HG02884 (cell line): ENCODE results near the gene COG7.
"Not testable (repeated sequence)": the region's sequence is repeated elsewhere in the genome, so short reads cannot be mapped to it uniquely, and the experiment has no call there.

Source experiments
- ATAC-seq: cut with Tn5 transposase; IDR thresholded peaks from one replicate; pipeline ENCODE4 v1.9.1; 2021; ENCODE audit warnings: mild to moderate bottlenecking, moderate library complexity; ENCODE audit not compliant: unreplicated experiment

COG7 gene

DNA sequence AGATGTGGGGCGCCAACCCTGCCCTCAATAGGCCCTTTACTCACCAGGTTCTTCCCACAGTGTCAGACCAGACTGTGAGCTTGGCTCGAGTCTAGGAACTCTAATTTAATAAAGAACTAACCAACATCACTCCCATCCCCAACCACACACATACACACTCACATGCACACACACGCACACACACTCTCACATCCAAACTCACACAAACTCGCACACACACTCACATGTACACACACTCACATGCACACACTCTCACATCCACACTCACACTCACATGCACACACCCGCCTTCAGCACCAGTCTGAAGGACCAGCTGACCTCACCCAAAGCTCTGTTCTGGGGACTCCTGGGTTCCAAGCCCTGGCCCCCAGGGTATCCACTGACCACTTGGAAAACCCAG is 63.8 kb downstream of the COG7 start:
- ATAC-seq = no peak

DNA sequence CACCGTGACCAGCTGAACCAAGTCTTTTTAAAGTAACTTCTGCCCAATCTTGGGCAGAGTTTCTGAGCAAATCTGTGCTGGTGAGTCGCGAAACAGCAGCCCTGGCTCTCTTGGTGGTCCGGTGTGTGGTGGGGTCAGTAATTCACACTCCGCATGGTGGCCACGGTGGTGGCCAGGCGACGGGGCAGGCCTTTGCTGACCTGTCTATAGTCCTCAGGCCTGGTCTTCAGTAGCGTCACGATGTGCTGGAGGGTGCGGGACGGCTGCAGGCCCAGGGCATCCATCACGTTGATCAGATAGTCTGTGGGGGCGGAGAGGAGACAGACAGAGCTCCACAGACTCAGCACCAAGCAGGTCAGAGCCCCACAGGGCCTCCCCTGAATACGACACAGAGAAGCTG is 64.2 kb downstream of the COG7 start:
- no peak for ATAC-seq

DNA sequence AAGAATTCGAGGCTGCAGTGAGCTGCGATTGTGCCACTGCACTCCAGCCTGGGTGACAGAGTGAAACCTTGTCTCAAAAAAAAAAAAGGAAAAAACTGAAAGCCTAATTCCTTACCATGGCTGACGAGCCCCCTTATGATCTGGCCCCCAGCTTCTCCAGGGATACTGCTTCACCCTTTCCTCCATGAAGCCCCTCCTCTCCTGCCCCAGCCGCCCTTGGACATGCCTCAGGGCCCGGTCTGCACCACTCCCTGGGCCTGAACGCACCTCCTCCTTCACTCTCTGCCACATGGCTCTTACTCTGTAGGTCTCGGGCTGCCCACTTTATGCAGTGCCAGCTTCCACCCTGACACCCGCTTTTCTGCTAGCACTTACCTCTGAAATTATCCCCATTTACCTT is 65.3 kb downstream of the COG7 start:
- ATAC-seq = no peak

DNA sequence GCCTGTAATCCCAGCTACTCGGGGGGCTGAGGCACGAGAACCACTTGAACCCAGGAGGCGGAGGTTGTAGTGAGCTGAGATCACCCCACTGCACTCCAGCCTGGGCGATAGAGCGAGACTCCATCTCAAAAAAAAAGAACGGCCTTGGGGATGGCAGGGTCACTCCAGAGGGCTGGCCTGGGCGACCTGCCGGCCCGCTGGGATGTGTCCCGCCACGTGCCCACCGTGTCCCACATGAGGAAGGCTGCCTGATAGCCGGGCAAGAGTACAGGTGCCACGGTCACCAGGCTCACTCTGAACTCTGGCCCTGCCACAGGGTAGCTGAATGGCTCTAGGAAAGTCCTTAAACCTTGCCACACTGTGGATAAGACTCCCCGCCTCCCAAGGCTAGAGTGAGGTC is 67.5 kb downstream of the COG7 start:
- no peak for ATAC-seq

DNA sequence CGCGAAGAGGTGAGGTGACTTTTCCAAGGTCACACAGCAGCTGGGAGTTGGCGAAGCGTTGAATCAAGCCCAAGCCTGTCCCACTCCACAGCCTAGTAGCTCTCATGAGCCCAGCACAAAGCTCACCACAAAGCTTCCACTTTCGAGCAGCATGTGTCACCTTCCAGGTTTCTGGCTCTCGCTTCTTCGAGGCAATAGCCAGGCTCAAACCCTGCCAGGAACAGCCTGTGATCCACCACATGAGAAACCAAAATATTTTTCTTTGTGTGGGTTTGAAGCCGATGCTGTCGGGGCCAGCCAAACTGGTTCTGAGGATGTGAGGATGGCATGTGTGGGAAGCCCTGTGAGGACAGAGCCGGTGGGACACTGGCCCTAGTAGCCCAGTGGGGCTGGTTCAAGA is 68.1 kb downstream of the COG7 start:
- no peak for ATAC-seq

DNA sequence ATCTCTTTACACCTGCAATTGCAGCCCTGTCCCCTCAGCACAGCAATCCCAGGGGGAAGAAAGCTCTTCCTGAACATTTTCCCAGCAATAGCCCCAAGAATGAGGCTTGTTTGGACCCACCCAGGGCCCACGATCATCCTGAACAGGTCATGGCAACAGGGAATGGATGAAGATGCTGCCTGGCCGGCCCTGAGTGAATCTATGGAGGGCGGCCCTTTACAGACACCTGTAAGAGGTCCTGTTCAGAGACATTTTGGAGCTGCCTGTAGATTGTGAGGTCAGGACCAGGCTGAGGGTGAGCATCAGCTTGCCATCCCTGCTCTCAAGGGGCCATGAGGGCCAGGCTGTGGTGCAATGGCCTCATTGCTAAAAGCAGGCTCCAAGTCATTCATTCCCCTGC is 69.1 kb downstream of the COG7 start:
- ATAC-seq = no peak

DNA sequence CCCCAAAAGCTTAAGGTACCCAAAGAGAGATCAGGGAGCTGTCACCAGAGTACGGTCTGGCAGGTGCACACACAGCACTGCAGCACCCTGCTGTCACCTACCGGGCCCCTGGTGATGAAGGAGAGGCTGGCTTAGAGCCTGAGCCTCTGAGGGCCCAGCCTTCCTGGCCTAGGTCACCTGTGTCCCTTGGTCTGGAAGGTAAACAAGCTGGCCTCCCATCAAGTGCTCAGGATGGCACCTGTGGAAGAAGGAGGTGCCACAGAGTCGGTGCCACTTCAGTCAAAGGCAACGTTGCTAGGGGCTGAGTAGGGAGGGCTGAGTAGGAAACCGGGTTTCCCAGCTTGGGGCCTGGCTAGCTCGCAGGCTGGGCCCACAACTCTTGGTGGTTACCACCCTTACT is 70.7 kb downstream of the COG7 start:
- ATAC-seq = no peak

DNA sequence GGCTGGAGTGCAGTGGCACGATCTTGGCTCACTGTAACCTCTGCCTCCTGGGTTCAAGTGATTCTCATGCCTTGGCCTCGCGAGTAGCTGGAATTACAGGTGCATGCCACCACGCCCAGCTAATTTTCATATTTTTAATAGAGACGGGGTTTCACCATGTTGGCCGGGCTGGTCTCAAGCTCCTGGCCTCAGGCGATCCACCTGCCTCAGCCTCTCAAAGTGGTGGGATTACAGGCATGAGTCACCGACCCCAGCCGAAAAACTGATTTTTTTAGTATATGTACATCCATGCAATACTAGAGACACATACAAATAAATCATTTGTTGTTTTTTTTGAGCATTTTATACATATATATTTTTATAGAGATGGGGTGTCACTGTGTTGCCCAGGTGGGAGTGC is 71.3 kb downstream of the COG7 start:
- ATAC-seq = not testable (repeated sequence)

DNA sequence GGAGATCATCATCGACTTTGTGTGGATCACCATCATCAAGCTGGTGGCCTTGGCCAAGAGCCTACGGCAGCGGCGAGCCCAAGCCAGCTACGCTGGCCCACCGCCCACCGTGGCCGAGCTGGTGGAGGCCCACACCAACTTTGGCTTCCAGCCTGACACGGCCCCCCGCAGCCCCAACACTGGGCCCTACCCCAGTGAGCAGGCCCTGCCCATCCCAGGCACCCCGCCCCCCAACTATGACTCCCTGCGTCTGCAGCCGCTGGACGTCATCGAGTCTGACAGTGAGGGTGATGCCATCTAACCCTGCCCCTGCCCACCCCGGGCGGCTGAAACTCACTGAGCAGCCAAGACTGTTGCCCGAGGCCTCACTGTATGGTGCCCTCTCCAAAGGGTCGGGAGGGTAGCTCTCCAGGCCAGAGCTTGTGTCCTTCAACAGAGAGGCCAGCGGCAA is 72.5 kb downstream of the COG7 start:
- ATAC-seq = no peak

DNA sequence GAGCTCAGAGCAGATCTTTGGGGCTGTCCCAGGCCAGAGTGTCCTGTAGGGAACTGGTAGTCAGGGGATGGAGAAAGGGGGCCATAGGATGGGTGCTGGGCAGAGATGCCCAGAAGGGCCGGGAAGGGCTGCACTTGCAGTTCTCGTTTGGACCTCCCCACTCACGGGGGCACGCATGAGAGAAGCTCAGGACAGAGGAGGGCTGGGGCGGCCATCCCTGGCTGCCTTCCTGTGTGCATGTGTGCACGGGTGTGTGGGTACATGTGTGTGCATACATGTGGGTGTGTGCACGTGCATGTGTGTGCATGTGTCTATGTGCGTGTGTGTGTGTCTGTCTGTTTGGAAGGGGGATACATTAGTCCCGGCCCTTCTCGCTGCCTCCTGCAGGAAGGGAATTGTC is 73.3 kb downstream of the COG7 start:
- no peak for ATAC-seq

DNA sequence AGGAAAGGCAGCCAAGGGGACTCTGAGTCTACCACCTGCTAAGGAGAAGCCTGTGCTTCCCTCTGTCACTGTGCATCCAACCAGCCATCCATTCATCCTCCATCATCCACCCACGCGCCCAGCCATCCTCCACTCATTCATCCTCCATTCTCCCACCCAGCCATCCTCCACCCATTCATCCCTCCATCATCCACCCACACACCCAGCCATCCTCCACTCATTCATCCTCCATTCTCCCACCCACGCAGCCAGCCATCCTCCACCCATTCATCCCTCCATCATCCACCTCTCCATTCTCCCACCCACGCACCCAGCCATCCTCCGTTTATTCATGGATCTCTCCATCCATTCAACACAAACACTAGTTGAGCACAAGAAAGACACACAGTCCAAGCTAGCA is 74.1 kb downstream of the COG7 start:
- no peak for ATAC-seq

DNA sequence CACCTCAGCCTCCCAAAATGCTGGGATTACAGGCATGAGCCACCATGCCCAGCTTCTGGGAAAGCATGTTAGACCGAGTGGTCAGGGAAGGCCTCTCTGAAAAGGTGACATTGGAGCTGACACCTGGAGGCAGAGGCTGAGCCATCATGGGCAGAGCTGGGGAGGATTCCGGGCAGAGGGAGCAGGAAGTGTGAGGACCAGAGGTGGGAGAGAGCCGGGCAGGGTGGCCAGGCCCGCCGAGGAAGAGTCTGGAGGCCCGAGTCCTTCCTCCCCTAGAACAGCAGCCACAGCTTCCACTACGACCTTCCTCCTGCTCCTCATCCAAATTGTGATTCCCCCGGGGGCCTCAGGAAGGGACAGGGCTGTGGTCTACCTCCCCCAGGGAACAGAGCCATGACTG is 74.7 kb downstream of the COG7 start:
- no peak for ATAC-seq

DNA sequence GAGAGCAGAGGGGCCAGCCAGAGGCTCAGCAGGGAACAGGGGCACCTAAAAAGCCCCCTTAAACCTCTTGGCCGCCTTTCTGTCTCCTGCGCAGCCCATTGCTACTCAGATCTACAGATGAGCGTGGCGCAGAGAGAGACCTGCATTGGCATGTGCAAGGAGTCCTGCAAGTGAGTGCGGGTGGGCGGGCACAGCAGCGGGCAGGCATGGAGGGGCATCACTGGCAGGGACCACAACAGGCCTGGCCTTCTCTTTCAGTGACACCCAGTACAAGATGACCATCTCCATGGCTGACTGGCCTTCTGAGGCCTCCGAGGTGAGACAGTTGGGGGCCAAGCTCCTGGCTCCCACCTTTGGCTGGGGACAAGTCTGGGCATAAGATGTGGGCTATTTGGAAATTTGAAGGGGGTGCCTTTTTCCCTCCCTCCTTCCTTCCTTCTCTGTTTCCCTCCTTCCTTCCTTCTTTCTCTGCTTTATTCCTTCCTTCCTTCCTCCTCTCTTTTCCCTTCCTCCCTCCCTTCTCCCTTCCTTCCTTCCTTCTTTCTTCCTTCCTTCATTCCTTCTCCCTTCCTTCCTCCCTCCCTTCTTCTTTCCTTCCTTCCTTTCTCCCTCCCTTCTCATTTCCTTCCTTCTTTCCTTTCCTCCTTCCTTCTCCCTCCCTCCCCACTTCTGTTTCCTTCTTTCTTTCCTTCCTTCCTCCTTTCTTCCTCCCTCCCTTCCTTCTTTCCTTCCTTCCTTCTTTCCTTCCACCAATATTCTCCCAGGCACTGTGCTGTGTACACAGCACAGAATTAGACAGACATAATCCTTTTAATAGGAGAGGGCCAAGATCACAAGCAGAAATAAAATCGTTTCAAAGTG is 75.7 kb downstream of the COG7 start:
- ATAC-seq = no peak

DNA sequence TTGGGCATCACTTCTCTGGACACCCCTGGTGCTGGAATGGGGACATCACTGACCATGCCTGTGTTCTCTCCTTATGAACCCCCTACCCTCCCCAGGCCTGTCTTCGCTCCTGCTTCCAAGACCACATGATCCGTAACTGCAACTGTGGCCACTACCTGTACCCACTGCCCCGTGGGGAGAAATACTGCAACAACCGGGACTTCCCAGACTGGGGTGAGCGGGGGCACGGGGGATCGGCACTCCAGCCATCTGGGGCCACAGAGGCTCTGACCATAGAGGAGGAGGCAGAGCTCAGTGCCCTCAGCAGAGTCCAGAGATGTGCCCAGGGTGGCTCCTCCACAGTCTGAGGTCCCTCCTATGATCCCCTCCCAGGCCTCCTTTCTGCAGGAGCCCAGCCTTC is 77.3 kb downstream of the COG7 start:
- no peak for ATAC-seq

DNA sequence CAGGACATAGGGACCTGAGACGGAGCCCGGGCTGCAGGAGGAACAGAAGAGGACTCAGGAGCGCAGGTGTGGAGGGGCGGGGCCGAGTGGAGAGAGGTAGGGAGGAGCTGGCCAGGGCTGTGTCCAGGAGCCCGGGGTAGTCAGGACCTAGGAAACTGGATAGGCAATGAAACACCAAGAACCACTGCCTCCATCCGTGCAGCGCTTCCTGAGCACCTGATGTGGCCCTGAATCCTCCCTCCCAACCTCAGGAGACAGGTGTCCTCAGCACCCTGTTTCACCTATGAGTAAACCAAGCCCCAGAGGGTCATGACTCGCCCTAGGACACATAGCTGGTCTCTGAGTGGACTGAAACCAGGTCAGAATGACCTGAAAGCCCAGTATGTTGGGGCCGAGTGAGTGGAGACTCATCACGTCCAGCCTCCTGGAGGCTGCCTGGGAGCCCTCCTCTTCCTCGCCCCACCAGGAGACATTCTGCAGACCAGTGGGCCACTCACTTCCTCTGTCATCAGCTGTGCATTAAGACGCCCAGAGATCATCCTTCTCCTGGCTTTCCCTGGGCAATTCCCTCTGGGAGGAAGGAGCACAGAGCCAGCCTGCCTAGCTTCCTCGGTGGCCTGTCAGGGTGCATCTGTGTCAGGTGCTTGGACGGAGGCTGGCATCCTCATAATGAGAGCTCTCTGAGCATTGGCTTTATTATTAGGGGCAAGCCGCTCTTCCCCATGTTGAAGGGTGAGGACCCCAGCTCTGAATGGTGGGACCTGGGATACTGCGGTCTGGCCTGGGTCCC is 78.1 kb downstream of the COG7 start:
- no peak for ATAC-seq

DNA sequence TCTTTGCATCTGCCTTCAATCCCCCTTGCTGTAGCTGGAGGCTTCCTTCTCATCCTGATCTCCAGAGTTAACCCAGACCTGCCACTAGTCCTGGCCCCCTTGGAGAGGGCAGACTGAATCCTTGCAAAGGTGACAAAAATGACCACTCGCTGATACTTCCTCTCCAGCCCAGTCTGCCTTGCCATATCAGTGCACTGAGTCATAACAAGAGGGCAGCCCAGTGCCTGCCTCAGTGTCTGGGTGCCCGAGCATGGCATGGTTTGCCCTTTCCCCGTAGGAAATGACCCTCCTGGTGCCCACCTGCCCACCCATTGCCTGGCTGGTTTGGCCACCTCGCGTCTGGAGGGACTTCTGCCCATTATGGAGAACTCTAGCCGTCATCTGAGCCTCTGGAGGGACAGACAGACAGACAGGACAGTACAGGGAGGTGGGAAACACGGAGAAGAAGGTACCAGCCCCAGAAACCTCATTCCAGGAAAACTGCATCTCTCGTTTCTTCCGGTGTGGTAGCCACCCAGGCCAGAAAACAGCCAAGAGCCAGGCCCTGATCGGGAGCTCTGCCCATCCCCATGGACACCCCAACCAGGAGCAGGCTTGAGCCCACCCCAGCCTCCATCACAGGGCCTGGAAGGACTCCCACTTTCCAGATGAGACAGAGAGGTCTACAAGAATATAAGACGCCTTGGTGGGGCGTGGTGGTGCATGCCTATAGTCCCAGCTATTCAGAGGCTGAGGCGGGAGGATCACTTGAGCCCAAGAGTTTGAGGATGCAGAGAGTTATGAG is 79.4 kb downstream of the COG7 start:
- ATAC-seq = no peak

DNA sequence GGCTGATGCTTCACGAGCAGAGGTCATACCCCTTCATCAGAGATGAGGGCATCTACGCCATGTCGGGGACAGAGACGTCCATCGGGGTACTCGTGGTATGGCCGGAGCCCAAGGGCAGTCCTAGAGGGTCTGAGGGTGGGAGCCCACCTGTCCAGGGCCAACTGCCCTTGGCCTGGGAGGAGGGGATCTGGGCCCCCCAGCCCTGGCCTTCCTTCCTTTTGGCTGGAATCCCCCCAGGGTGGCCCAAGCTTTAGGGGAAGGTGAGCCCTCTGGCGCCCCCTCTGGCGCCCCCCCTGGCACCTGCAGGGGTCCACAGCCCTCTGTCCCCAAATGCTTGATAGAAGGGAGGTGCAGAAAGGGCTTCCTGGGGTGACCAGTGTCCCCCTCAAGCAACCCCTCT is 81.6 kb downstream of the COG7 start:
- no peak for ATAC-seq

DNA sequence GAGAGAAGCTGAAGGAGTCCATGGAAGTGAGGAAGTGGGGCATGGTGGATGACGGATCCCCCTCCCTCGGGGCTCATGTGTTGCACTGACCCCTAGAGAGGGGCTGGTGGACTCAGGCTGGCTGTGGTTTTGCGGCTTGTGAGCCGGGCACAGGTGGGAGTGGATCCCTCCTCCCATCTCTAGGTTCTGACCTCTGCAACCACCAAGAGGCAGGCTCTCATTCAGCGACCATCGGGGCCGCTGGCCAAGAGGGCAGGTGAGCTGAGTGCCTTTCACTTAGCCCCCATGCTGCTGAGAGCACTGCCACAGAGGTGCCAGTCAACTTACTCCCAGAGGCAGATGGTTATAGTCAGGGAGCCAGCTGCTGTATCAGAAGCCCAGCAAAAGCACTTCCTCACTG is 83.6 kb downstream of the COG7 start:
- ATAC-seq = no peak

DNA sequence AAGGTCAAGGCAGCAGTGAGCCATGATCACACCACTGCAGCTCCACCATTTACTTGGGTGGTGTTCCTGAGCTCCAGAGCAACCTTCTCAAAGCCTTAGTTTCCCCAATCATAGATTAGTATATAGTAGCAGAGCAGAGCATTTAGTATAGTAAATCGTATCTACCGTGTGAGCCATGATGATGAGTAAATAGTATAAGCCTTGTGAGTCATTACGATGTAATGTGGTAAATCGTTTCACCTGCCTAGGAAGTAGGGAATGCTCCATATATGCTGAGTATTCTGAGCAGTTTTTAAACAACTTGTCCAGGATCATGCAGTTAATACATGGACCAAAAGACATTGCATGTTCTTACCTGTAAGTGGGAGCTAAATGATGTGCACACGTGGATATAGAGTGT is 84.5 kb downstream of the COG7 start:
- ATAC-seq = no peak

DNA sequence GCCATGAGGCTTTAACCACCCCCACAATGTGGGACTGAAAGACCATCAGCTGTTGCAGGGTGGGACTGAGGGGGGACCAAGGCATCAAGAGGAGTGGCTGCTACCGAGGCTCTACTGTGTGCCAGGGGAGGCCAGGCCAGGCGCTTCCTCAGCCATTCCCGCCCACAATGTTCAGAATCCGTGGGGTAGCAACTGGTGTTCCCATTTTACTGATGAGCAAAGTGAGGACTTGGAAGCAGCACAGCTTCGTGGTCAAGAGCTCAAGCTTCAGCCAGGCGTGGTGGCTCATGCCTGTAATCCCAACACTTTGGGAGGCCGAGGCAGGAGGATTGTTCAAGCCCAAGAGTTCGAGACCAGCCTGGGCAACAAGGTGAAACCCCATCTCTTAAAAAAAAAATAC is 85.0 kb downstream of the COG7 start:
- no peak for ATAC-seq

DNA sequence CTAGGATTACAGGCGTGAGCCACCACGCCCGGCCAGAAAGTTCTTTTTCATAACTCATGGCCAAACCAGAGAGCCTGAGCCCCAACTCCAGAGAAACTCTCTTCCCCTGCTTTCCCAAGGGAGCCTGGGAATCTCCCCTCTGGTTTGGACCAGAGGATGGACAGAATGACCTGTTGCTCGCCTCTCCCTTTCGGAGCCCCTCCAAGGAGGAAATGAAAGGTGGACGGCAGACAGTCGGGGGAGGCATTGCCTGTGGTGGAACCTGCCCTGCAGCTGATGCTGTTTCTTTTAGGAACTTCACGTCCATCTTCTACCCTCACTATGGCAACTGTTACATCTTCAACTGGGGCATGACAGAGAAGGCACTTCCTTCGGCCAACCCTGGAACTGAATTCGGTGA is 85.4 kb downstream of the COG7 start:
- no peak for ATAC-seq

DNA sequence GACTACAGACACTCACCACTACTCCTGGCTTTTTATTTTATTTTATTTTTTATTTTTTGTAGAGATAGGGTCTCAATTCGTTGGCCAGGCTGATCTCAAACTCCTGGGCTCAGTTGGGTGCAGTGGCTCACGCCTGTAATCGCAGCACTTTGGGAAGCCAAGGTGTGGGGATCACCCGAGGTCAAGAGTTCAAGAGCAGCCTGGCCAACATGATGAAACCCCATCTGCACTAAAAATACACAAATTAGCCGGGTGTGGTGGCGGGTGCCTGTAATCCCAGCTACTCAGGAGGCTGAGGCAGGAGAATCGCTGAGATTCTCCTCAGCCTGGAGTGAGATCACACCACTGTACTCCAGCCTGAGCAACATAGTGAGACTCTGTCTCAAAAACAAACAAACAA is 86.6 kb downstream of the COG7 start:
- not testable (repeated sequence) for ATAC-seq
